HepG2 (cell line): ENCODE measurements around the gene PRKN. TPM values are rescaled to one million over a fixed set of nuclear protein-coding genes. Genes with fewer than 3 reads are reported as not detected.

Source experiments
- ATAC-seq: fragments of 200-7000 bp; cut with Tn5 transposase; 3 replicates; pipeline ENCODE4 v1.9.1; 2020; ENCODE audit warnings: mild to moderate bottlenecking, moderate library complexity
- BruUV-seq: library from RNA; stranded (reverse); fragments of 400-500 nt; replicated peaks from 2 replicates; lab custom pipeline; 2021; lab: Mats Ljungman, UMichigan
- CTCF ChIA-PET: fragments of 300-600 bp; formaldehyde crosslinking; extraction: SDS; loops from one replicate; lab custom pipeline; 2021; ENCODE audit warnings: low total read pairs, inconsistent platforms, low intra/inter-chr PET ratio; lab: Yijun Ruan, JAX
- POLR2A ChIA-PET: fragments of 350-600 bp; sonication (Branson Sonifier 250); formaldehyde crosslinking; loops from one replicate; lab custom pipeline; 2020; ENCODE audit warnings: antibody characterized with exemption, inconsistent platforms; lab: Yijun Ruan, JAX
- DNase-seq: peaks from one replicate; pipeline ENCODE4 v3.0.0-alpha.2; 2015; ENCODE audit warnings: low spot score
- FAIRE-seq: peaks from 3 replicates; lab custom pipeline; 2011; peaks lifted over from hg19 to GRCh38; lab: Jason Lieb, UNC
- H2AFZ ChIP-seq: one replicate; pipeline ENCODE4 v1.6.1; 2011; ENCODE audit warnings: low read length, inconsistent platforms
- H3K27ac ChIP-seq: fragments of 300-600 bp; 3 replicates; pipeline ENCODE4 v1.8.0; 2011; ENCODE audit warnings: mixed run types, mild to moderate bottlenecking, mixed read lengths, low read length, inconsistent platforms; ENCODE audit not compliant: insufficient read depth; ENCODE audit errors: extremely low read length
- H3K27me3 ChIP-seq, 2 experiments: fragments of 200-600 bp in 1 of 2; 2 replicates in 1 of 2; 3 replicates in 1 of 2; pipeline versions ENCODE4 v1.6.0 to v1.8.0; 2011; ENCODE audit warnings: low read length in 2 of 2, mild to moderate bottlenecking in 2 of 2, moderate library complexity in 2 of 2, inconsistent platforms in 1 of 2; ENCODE audit not compliant: insufficient read depth in 2 of 2, control insufficient read depth in 1 of 2
- H3K36me3 ChIP-seq, 2 experiments: fragments of 200-600 bp in 1 of 2; replicated peaks in 1 of 2; 2 replicates in 1 of 2; 3 replicates in 1 of 2; pipeline versions ENCODE4 v1.5.1 to v1.8.0; 2011; ENCODE audit warnings: low read length in 2 of 2, inconsistent platforms in 1 of 2; ENCODE audit not compliant: insufficient read depth in 2 of 2, control insufficient read depth in 1 of 2
- H3K4me1 ChIP-seq: 2 replicates; pipeline ENCODE4 v1.5.1; 2012; ENCODE audit warnings: low read length, inconsistent platforms; ENCODE audit not compliant: insufficient read depth
- H3K4me2 ChIP-seq: 2 replicates; pipeline ENCODE4 v1.6.0; 2011; ENCODE audit warnings: low read depth, low read length, inconsistent platforms
- H3K4me3 ChIP-seq, 3 experiments: fragments of 200-600 bp in 1 of 3; sonication (generic), shearing (Covaris generic) in 1 of 3; replicated peaks in 1 of 3; 2 replicates each; pipeline ENCODE4 v1.5.1; 2011 to 2016; ENCODE audit warnings: low read length in 3 of 3, inconsistent platforms in 2 of 3, low read depth in 2 of 3, mild to moderate bottlenecking in 2 of 3, control low read depth in 1 of 3, mixed read lengths in 1 of 3; ENCODE audit not compliant: insufficient read depth in 1 of 3
- H3K79me2 ChIP-seq: one replicate; pipeline ENCODE4 v1.6.1; 2011; ENCODE audit warnings: low read length, inconsistent platforms; ENCODE audit not compliant: insufficient read depth
- H3K9ac ChIP-seq: 2 replicates; pipeline ENCODE4 v1.6.0; 2011; ENCODE audit warnings: mild to moderate bottlenecking, low read depth, low read length, inconsistent platforms; ENCODE audit not compliant: insufficient read depth
- H3K9me3 ChIP-seq: 2 replicates; pipeline ENCODE4 v1.5.1; 2012; ENCODE audit warnings: mild to moderate bottlenecking, low read length
- H4K20me1 ChIP-seq: 2 replicates; pipeline ENCODE4 v1.6.0; 2011; ENCODE audit warnings: inconsistent platforms, mild to moderate bottlenecking, low read length, moderate library complexity; ENCODE audit not compliant: insufficient read depth
- BCL6 ChIP-seq: IDR thresholded peaks from 2 replicates; pipeline ENCODE4 v1.6.1; 2016; ENCODE audit warnings: missing genetic modification reagents, missing compliant biosample characterization
- MAFG ChIP-seq: sonication (generic); formaldehyde crosslinking; IDR thresholded peaks from 2 replicates; pipeline ENCODE4 v1.5.1; 2020; ENCODE audit warnings: mild to moderate bottlenecking, missing genetic modification reagents
- NFE2L1 ChIP-seq: sonication (generic); formaldehyde crosslinking; IDR thresholded peaks from 2 replicates; pipeline ENCODE4 v1.4.0; 2020; ENCODE audit warnings: missing genetic modification reagents, mild to moderate bottlenecking, borderline replicate concordance
- RARA ChIP-seq: IDR thresholded peaks from 2 replicates; pipeline ENCODE4 v1.6.1; 2016; ENCODE audit warnings: missing genetic modification reagents, missing compliant biosample characterization
- SAFB2 ChIP-seq: sonication (generic); formaldehyde crosslinking; IDR thresholded peaks from 2 replicates; pipeline ENCODE4 v1.5.1; 2020; ENCODE audit warnings: missing genetic modification reagents, low read depth, mild to moderate bottlenecking, borderline replicate concordance
- SMARCC2 ChIP-seq: fragments of 450-650 bp; IDR thresholded peaks from 2 replicates; pipeline ENCODE4 v1.6.1; 2017; ENCODE audit warnings: antibody characterized with exemption, mild to moderate bottlenecking
- SMC3 ChIP-seq: IDR thresholded peaks from 2 replicates; pipeline ENCODE4 v1.6.1; 2011; ENCODE audit warnings: low read length, improper control_type of control experiment
- SP140L ChIP-seq: sonication (generic); formaldehyde crosslinking; IDR thresholded peaks from 2 replicates; pipeline ENCODE4 v1.4.0; 2020; ENCODE audit warnings: missing genetic modification reagents, borderline replicate concordance
- SRSF1 ChIP-seq: fragments of 200-400 bp; formaldehyde crosslinking; optimal IDR thresholded peaks from 2 replicates; pipeline ENCODE3; 2017; ENCODE audit warnings: mild to moderate bottlenecking, low read depth, low read length, moderate library complexity
- ZFP36 ChIP-seq: fragments of 150-350 bp; IDR thresholded peaks from 2 replicates; pipeline ENCODE4 v1.6.1; 2018; ENCODE audit warnings: borderline replicate concordance, low read length, low read depth; ENCODE audit not compliant: partially characterized antibody
- ZFX ChIP-seq: sonication (generic); formaldehyde crosslinking; IDR thresholded peaks from 2 replicates; pipeline ENCODE4 v1.4.0; 2020; ENCODE audit warnings: mild to moderate bottlenecking, low read depth, missing genetic modification reagents, moderate library complexity
- ZNF263 ChIP-seq: sonication (generic); formaldehyde crosslinking; IDR thresholded peaks from 2 replicates; pipeline ENCODE4 v1.4.0; 2020; ENCODE audit warnings: missing genetic modification reagents
- ZNF33A ChIP-seq: sonication (generic); formaldehyde crosslinking; IDR thresholded peaks from 2 replicates; pipeline ENCODE4 v1.5.1; 2020; ENCODE audit warnings: missing genetic modification reagents, mild to moderate bottlenecking, moderate library complexity, borderline replicate concordance
- ZNF839 ChIP-seq: sonication (generic); formaldehyde crosslinking; IDR thresholded peaks from 2 replicates; pipeline ENCODE4 v1.4.0; 2020; ENCODE audit warnings: missing genetic modification reagents, mild to moderate bottlenecking, borderline replicate concordance
- WGBS: methylation state at CpG from one replicate; pipeline ENCODE4 v1.1.6; 2017; ENCODE audit warnings: low lambda C conversion rate; 5-methylcytosine and 5-hydroxymethylcytosine counted together
- in situ Hi-C: cut with HindIII; loops from 2 replicates; pipeline ENCODE4 v1.10.0; 2017; ENCODE audit warnings: low pct_unique_long_range_greater_than_20kb; ENCODE audit not compliant: extremely low pct_ligation_motif_present
- intact Hi-C: fragments of 100-400 bp; cut with micrococcal nuclease; formaldehyde crosslinking; loops from one replicate; pipeline ENCODE4 v1.10.0; 2022; ENCODE audit not compliant: unreplicated experiment
- polyA plus RNA-seq, 8 experiments: library from polyadenylated mRNA; depleted of rRNA in 3 of 8; stranded (reverse) in 7 of 8; unstranded in 1 of 8; fragments of >200 nt; fragmentation: Illumina TruSeq in 4 of 8; extraction: Trizol in 4 of 8; gene quantifications; 2 replicates each; pipeline versions ENCODE4 v1.2.1 to v1.2.3, GENCODE V29; 2011 to 2016; ENCODE audit warnings: low read depth in 4 of 8, missing spikeins in 1 of 8, mixed read lengths in 1 of 8; ENCODE audit not compliant: insufficient read depth in 1 of 8
- total RNA-seq, 5 experiments: library from RNA; depleted of rRNA; stranded (reverse); fragments of >200 nt; fragmentation: Illumina TruSeq; extraction: Trizol; gene quantifications; 2 replicates each; pipeline ENCODE4 v1.2.3, GENCODE V29; 2016; ENCODE audit warnings: low read depth in 1 of 5
- TF ChIP-seq, protein P1 (sequence below), 2 experiments: IDR thresholded peaks; 2 replicates each; pipeline ENCODE4 v1.6.1; 2011 to 2012; ENCODE audit warnings: low read length in 2 of 2, borderline replicate concordance in 1 of 2, low read depth in 1 of 2, mild to moderate bottlenecking in 1 of 2, moderate library complexity in 1 of 2

The PRKN gene
- total and polyA plus RNA-seq, 2 of the 13 experiments (the other 11 are each of a cell fraction or from before 2014, with no cell fraction given): 0.31 to 0.44 TPM

DNA sequence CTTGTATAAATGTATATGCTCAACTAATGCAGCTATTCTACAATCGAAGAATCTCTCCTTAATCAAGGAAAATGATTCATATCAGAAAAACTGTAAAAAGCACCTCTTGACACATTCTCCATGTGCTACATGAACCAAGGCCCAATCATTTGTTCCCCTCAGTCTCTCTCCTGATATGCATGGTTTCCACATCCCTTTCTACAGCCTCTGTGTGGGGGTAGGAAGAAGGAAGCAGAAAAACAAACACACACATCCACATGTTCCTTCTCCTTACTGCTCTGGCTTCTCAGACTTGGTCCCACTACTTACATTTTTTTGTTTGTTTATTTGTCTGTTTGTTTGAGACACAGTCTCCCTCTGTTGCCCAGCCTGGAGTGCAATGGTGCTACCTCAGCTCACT is 510.5 kb downstream of the PRKN start:
- CTCF ChIA-PET: no interaction called here
- no TSS peak for BruUV-seq
- WGBS: 7% methylated on average over 1 of the region's 1 CpG

More for the DNA sequence above, 510.5 kb downstream of the PRKN start:
- no peak for DNase-seq
- Histone ChIP-seq H3K4me2 (no peak overlapping the region), H3K4me1 (no peaks in the 10 kb centered on the region), H2AFZ (no peak overlapping the region), H3K79me2 (no peaks in the 10 kb centered on the region), H3K9me3 (peaks cover 3% of the 10 kb centered on the region; the same call in 1 of the 2 replicates), H3K27ac (no peak overlapping the region), H3K9ac (no peak overlapping the region), H3K36me3 (no peaks in the 10 kb centered on the region), H4K20me1 (no peaks in the 10 kb centered on the region), H3K4me3 (no peak overlapping the region), H3K27me3 (no peaks in the 10 kb centered on the region)
- POLR2A ChIA-PET: no interaction called here
- intact Hi-C loops (no loop called here), in situ Hi-C loops (no loop called here)
- TF ChIP-seq RARA (CRISPR knock-in tag): no peak
- TF ChIP-seq ZNF263: no peak
- TF ChIP-seq NFE2L1: no peak
- TF ChIP-seq, protein P1, sequence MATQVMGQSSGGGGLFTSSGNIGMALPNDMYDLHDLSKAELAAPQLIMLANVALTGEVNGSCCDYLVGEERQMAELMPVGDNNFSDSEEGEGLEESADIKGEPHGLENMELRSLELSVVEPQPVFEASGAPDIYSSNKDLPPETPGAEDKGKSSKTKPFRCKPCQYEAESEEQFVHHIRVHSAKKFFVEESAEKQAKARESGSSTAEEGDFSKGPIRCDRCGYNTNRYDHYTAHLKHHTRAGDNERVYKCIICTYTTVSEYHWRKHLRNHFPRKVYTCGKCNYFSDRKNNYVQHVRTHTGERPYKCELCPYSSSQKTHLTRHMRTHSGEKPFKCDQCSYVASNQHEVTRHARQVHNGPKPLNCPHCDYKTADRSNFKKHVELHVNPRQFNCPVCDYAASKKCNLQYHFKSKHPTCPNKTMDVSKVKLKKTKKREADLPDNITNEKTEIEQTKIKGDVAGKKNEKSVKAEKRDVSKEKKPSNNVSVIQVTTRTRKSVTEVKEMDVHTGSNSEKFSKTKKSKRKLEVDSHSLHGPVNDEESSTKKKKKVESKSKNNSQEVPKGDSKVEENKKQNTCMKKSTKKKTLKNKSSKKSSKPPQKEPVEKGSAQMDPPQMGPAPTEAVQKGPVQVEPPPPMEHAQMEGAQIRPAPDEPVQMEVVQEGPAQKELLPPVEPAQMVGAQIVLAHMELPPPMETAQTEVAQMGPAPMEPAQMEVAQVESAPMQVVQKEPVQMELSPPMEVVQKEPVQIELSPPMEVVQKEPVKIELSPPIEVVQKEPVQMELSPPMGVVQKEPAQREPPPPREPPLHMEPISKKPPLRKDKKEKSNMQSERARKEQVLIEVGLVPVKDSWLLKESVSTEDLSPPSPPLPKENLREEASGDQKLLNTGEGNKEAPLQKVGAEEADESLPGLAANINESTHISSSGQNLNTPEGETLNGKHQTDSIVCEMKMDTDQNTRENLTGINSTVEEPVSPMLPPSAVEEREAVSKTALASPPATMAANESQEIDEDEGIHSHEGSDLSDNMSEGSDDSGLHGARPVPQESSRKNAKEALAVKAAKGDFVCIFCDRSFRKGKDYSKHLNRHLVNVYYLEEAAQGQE (IDR thresholded peaks at IDR 0.05; ENCODE audit: borderline replicate concordance in 1 of 2, low read depth in 1 of 2, low read length in 2 of 2): no peak
- TF ChIP-seq SMARCC2: no peak
- no peak for TF ChIP-seq SRSF1
- TF ChIP-seq SP140L (CRISPR knock-in tag): no peak
- no peak for TF ChIP-seq ZFX (CRISPR knock-in tag)
- TF ChIP-seq ZNF33A (CRISPR knock-in tag): no peak
- no peak for TF ChIP-seq SMC3
- no peak for TF ChIP-seq MAFG
- TF ChIP-seq ZNF839 (CRISPR knock-in tag): no peak
- TF ChIP-seq SAFB2: no peak
- no peak for TF ChIP-seq BCL6 (CRISPR knock-in tag)
- no peak for TF ChIP-seq ZFP36
- no peak for FAIRE-seq
- no peak for ATAC-seq
